Astrocyte (in vitro differentiated cells and primary cell): Measurements from ENCODE around the gene FLT1. TPM values are rescaled to one million over a fixed set of nuclear protein-coding genes. Genes with fewer than 3 reads are reported as not detected.
A peak's percentile ranks its signal among the peaks of the same experiment; 100 is the strongest.

ENCODE experiments used
- DNase-seq: peaks from one replicate; pipeline ENCODE4 v3.0.0-alpha.2; 2010; ENCODE audit warnings: low read depth
- FAIRE-seq: peaks from 2 replicates; lab custom pipeline; 2011; peaks lifted over from hg19 to GRCh38; lab: Jason Lieb, UNC
- H2AFZ ChIP-seq: 2 replicates; pipeline ENCODE4 v1.6.0; 2012; ENCODE audit warnings: low read depth, low read length, inconsistent platforms
- H3K27ac ChIP-seq: 2 replicates; pipeline ENCODE4 v1.5.1; 2011; ENCODE audit warnings: low read depth, low read length, inconsistent platforms
- H3K27me3 ChIP-seq: 2 replicates; pipeline ENCODE4 v1.6.0; 2011; ENCODE audit warnings: low read length, inconsistent platforms; ENCODE audit not compliant: insufficient read depth
- H3K36me3 ChIP-seq: 2 replicates; pipeline ENCODE4 v1.5.1; 2011; ENCODE audit warnings: low read length, inconsistent platforms; ENCODE audit not compliant: insufficient read depth
- H3K4me1 ChIP-seq: 2 replicates; pipeline ENCODE4 v1.5.1; 2011; ENCODE audit warnings: low read length, inconsistent platforms; ENCODE audit not compliant: insufficient read depth
- H3K4me2 ChIP-seq: 2 replicates; pipeline ENCODE4 v1.6.0; 2012; ENCODE audit warnings: low read length, inconsistent platforms
- H3K4me3 ChIP-seq: 2 replicates; pipeline ENCODE4 v1.5.1; 2011; ENCODE audit warnings: low read depth, mild to moderate bottlenecking, low read length, inconsistent platforms; ENCODE audit not compliant: insufficient read depth
- H3K79me2 ChIP-seq: 2 replicates; pipeline ENCODE4 v1.6.0; 2012; ENCODE audit warnings: mild to moderate bottlenecking, low read length, inconsistent platforms; ENCODE audit not compliant: insufficient read depth
- H3K9ac ChIP-seq: 2 replicates; pipeline ENCODE4 v1.6.0; 2012; ENCODE audit warnings: mild to moderate bottlenecking, low read length, inconsistent platforms
- H3K9me3 ChIP-seq: 2 replicates; pipeline ENCODE4 v1.5.1; 2012; ENCODE audit warnings: low read depth, mild to moderate bottlenecking, low read length, inconsistent platforms; ENCODE audit not compliant: insufficient read depth
- H4K20me1 ChIP-seq: 2 replicates; pipeline ENCODE4 v1.6.0; 2012; ENCODE audit warnings: low read length, inconsistent platforms; ENCODE audit not compliant: insufficient read depth
- H3K27ac Mint-ChIP-seq: one replicate; pipeline ENCODE4 v1.8.0; 2021; ENCODE audit warnings: mild to moderate bottlenecking, mixed read lengths; ENCODE audit not compliant: unreplicated experiment
- H3K27me3 Mint-ChIP-seq: one replicate; pipeline ENCODE4 v1.8.0; 2021; ENCODE audit warnings: low read depth, mixed read lengths; ENCODE audit not compliant: unreplicated experiment
- H3K36me3 Mint-ChIP-seq: one replicate; pipeline ENCODE4 v1.8.0; 2021; ENCODE audit warnings: low read depth, mixed read lengths; ENCODE audit not compliant: unreplicated experiment
- H3K4me1 Mint-ChIP-seq: one replicate; pipeline ENCODE4 v1.8.0; 2021; ENCODE audit warnings: low read depth, mixed read lengths; ENCODE audit not compliant: unreplicated experiment
- H3K4me3 Mint-ChIP-seq: one replicate; pipeline ENCODE4 v1.8.0; 2021; ENCODE audit warnings: mild to moderate bottlenecking, moderate library complexity, mixed read lengths; ENCODE audit not compliant: unreplicated experiment
- H3K9me3 Mint-ChIP-seq: one replicate; pipeline ENCODE4 v1.8.0; 2021; ENCODE audit warnings: mild to moderate bottlenecking, mixed read lengths; ENCODE audit not compliant: unreplicated experiment
- CTCF ChIP-seq: IDR thresholded peaks from 2 replicates; pipeline ENCODE4 v1.5.1; 2011; ENCODE audit warnings: low read depth, mild to moderate bottlenecking, inconsistent platforms, low read length, moderate library complexity; ENCODE audit not compliant: insufficient read depth
- EZH2 ChIP-seq: IDR thresholded peaks from 2 replicates; pipeline ENCODE4 v1.6.1; 2012; ENCODE audit warnings: mild to moderate bottlenecking, low read length, inconsistent platforms; ENCODE audit not compliant: insufficient read depth
- total RNA-seq: library from RNA; stranded (reverse); gene quantifications from 2 replicates; pipeline ENCODE4 v1.2.1, GENCODE V29; 2021

Gene FLT1
- total RNA-seq, 1 donor from 2014 or later: 7.3 TPM

GRCh38 chr13:28355822-28356371 is 139.0 kb downstream of the FLT1 start:
- H3K79me2 ChIP-seq: no peaks in the 10 kb centered on the region
- H3K4me3 Mint-ChIP-seq: peak overlapping the region; percentile 16
- H3K4me1 ChIP-seq: no peaks in the 10 kb centered on the region
- peak overlapping the region; percentile 66 for H3K27ac ChIP-seq
- no peaks in the 10 kb centered on the region for H3K27me3 ChIP-seq
- no peaks in the 10 kb centered on the region for H3K36me3 Mint-ChIP-seq
- no peaks in the 10 kb centered on the region for H3K9me3 Mint-ChIP-seq
- FAIRE-seq: no peak
- no peaks in the 10 kb centered on the region for H4K20me1 ChIP-seq
- no peaks in the 10 kb centered on the region for H3K36me3 ChIP-seq
- no peak for TF ChIP-seq CTCF
- no peak for TF ChIP-seq EZH2
- peak overlapping the region; percentile 91 for H3K27ac Mint-ChIP-seq
- H3K27me3 Mint-ChIP-seq: no peaks in the 10 kb centered on the region
- H3K4me1 Mint-ChIP-seq: peaks cover 25% of the 10 kb centered on the region
- no peak overlapping the region for H3K4me2 ChIP-seq
- H3K4me3 ChIP-seq: no peak overlapping the region
- H3K9ac ChIP-seq: peak overlapping the region; percentile 51
- H3K9me3 ChIP-seq: no peaks in the 10 kb centered on the region
- peak overlapping the region; percentile 48 for H2AFZ ChIP-seq
- peak; percentile 40 for DNase-seq

- no peaks in the 10 kb centered on the region for H3K79me2 ChIP-seq
- Mint-ChIP-seq H3K27ac (peak overlapping the region; percentile 91), H3K27me3 (no peaks in the 10 kb centered on the region), H3K4me3 (no peak overlapping the region), H3K9me3 (no peaks in the 10 kb centered on the region), H3K4me1 (peaks cover 30% of the 10 kb centered on the region), H3K36me3 (no peaks in the 10 kb centered on the region)
- H3K4me1 ChIP-seq: no peaks in the 10 kb centered on the region
- H4K20me1 ChIP-seq: no peaks in the 10 kb centered on the region
- H3K9ac ChIP-seq: no peak overlapping the region
- DNase-seq: no peak
- peak overlapping the region; percentile 66 for H3K27ac ChIP-seq
- no peaks in the 10 kb centered on the region for H3K9me3 ChIP-seq
- H3K4me2 ChIP-seq: no peak overlapping the region
- H3K4me3 ChIP-seq: no peak overlapping the region
- peak overlapping the region; percentile 48 for H2AFZ ChIP-seq
- no peaks in the 10 kb centered on the region for H3K36me3 ChIP-seq
- H3K27me3 ChIP-seq: no peaks in the 10 kb centered on the region
- FAIRE-seq: no peak
- TF ChIP-seq CTCF (no peak), EZH2 (no peak)
Observed at GRCh38 chr13:28355046-28355821, 139.7 kb downstream of the FLT1 start.

DNA sequence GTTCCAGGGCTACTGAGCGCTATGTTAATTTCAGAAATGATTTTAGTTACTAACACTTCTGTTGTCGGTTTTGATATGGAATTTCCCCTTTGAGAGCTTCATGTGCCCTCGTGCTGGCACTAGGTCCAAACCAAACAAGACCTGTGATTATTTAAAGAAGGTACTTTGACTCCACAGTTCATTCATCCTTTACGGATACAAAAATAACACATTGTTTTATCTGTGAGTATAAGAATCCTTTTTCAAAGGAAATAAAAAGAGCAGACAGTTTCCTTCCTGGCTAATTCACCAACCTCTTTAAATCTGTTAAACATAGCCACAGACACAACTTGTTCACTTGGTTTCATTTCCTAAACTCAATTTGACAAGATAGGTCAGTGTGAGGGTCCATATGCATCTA is 141.2 kb downstream of the FLT1 start:
- Mint-ChIP-seq H3K4me3 (no peak overlapping the region), H3K4me1 (peaks cover 44% of the 10 kb centered on the region), H3K9me3 (no peaks in the 10 kb centered on the region), H3K27me3 (no peaks in the 10 kb centered on the region), H3K36me3 (no peaks in the 10 kb centered on the region), H3K27ac (no peak overlapping the region)
- peaks cover 4% of the 10 kb centered on the region for H3K27me3 ChIP-seq
- no peak overlapping the region for H3K9ac ChIP-seq
- no peaks in the 10 kb centered on the region for H3K79me2 ChIP-seq
- no peaks in the 10 kb centered on the region for H3K9me3 ChIP-seq
- no peaks in the 10 kb centered on the region for H4K20me1 ChIP-seq
- no peak for FAIRE-seq
- H3K36me3 ChIP-seq: no peaks in the 10 kb centered on the region
- H2AFZ ChIP-seq: no peak overlapping the region
- H3K4me1 ChIP-seq: no peaks in the 10 kb centered on the region
- H3K27ac ChIP-seq: no peak overlapping the region
- no peak overlapping the region for H3K4me3 ChIP-seq
- no peak for TF ChIP-seq EZH2
- no peak for TF ChIP-seq CTCF
- DNase-seq: no peak
- H3K4me2 ChIP-seq: no peak overlapping the region
